ENCODE measurements around the gene EFNA1.

EFNA1 gene

GRCh38 chr1:155126556-155127104 is 1.0 kb upstream of the EFNA1 start:
- no peaks in the 10 kb centered on the region for H3K9me3 ChIP-seq (ENCODE audit: control insufficient read depth, insufficient read depth, low read length)
- no peaks in the 10 kb centered on the region for H3K79me2 ChIP-seq (ENCODE audit: control insufficient read depth, low read length)
- no peaks in the 10 kb centered on the region for H3K9me2 ChIP-seq (replicated peaks; ENCODE audit: control insufficient read depth, low read length)
- peaks cover 65% of the 10 kb centered on the region for H3K27me3 ChIP-seq (ENCODE audit: control insufficient read depth, low read length)
- H3K4me2 ChIP-seq (ENCODE audit: low read length) = peak overlapping the region; percentile 84
- H3K4me3 ChIP-seq (ENCODE audit: low read length) = peak overlapping the region; percentile 57
- no peaks in the 10 kb centered on the region for H3F3A ChIP-seq (ENCODE audit: control insufficient read depth, insufficient read depth)
- H3K27ac ChIP-seq (ENCODE audit: low read depth, low read length) = no peak overlapping the region
- peaks cover 25% of the 10 kb centered on the region for H3K4me1 ChIP-seq (ENCODE audit: control insufficient read depth, low read length)
- no peaks in the 10 kb centered on the region for H4K20me1 ChIP-seq (ENCODE audit: control insufficient read depth, insufficient read depth, low read depth, low read length)
- TF ChIP-seq EZH2phosphoT487 (IDR thresholded peaks at IDR 0.05; ENCODE audit: borderline replicate concordance, low read length) (no peak), CTCF (IDR thresholded peaks at IDR 0.05; ENCODE audit: low read depth, low read length, poor library complexity, severe bottlenecking) (peak; percentile 18)
- H3K36me3 ChIP-seq (ENCODE audit: control insufficient read depth, low read length) = no peaks in the 10 kb centered on the region

- H3K27ac ChIP-seq (ENCODE audit: low read depth, low read length) = no peak overlapping the region
- H3K4me3 ChIP-seq (ENCODE audit: low read length) = peak overlapping the region; percentile 57
- no peaks in the 10 kb centered on the region for H3K36me3 ChIP-seq (ENCODE audit: control insufficient read depth, low read length)
- TF ChIP-seq CTCF (IDR thresholded peaks at IDR 0.05; ENCODE audit: low read depth, low read length, poor library complexity, severe bottlenecking) = no peak
- TF ChIP-seq EZH2phosphoT487 (IDR thresholded peaks at IDR 0.05; ENCODE audit: borderline replicate concordance, low read length) = peak; percentile 87; the same call in 1 of the 2 replicates
- no peaks in the 10 kb centered on the region for H4K20me1 ChIP-seq (ENCODE audit: control insufficient read depth, insufficient read depth, low read depth, low read length)
- H3K4me1 ChIP-seq (ENCODE audit: control insufficient read depth, low read length) = peaks cover 25% of the 10 kb centered on the region
- H3K27me3 ChIP-seq (ENCODE audit: control insufficient read depth, low read length) = peaks cover 61% of the 10 kb centered on the region
- H3K79me2 ChIP-seq (ENCODE audit: control insufficient read depth, low read length) = no peaks in the 10 kb centered on the region
- no peaks in the 10 kb centered on the region for H3K9me2 ChIP-seq (replicated peaks; ENCODE audit: control insufficient read depth, low read length)
- H3K4me2 ChIP-seq (ENCODE audit: low read length) = peak overlapping the region; percentile 84
- H3K9me3 ChIP-seq (ENCODE audit: control insufficient read depth, insufficient read depth, low read length) = no peaks in the 10 kb centered on the region
- H3F3A ChIP-seq (ENCODE audit: control insufficient read depth, insufficient read depth) = no peaks in the 10 kb centered on the region
These were observed 485 bp downstream of the EFNA1 start for GRCh38 chr1:155127967-155128754.

GRCh38 chr1:155128755-155129473 is 1.2 kb downstream of the EFNA1 start:
- Histone ChIP-seq H3K4me1 (ENCODE audit: control insufficient read depth, low read length) (peaks cover 25% of the 10 kb centered on the region), H3K9me3 (ENCODE audit: control insufficient read depth, insufficient read depth, low read length) (no peaks in the 10 kb centered on the region), H4K20me1 (ENCODE audit: control insufficient read depth, insufficient read depth, low read depth, low read length) (no peaks in the 10 kb centered on the region), H3K9me2 (replicated peaks; ENCODE audit: control insufficient read depth, low read length) (no peaks in the 10 kb centered on the region), H3K27me3 (ENCODE audit: control insufficient read depth, low read length) (peaks cover 56% of the 10 kb centered on the region), H3K36me3 (ENCODE audit: control insufficient read depth, low read length) (no peaks in the 10 kb centered on the region), H3K27ac (ENCODE audit: low read depth, low read length) (no peak overlapping the region), H3K79me2 (ENCODE audit: control insufficient read depth, low read length) (no peaks in the 10 kb centered on the region), H3K4me2 (ENCODE audit: low read length) (no peak overlapping the region), H3K4me3 (ENCODE audit: low read length) (no peak overlapping the region), H3F3A (ENCODE audit: control insufficient read depth, insufficient read depth) (no peaks in the 10 kb centered on the region)
- no peak for TF ChIP-seq CTCF (IDR thresholded peaks at IDR 0.05; ENCODE audit: low read depth, low read length, poor library complexity, severe bottlenecking)
